GM12801 (cell line): ENCODE results near the gene KIF2A.

ENCODE experiments used
- CTCF ChIP-seq: IDR thresholded peaks from one replicate; pipeline ENCODE4 v1.5.1; 2011; ENCODE audit warnings: control low read depth; ENCODE audit not compliant: insufficient read length; ENCODE audit errors: extremely low read depth

Gene KIF2A

GRCh38 chr5:62282064-62282463 is 23.9 kb upstream of the KIF2A start:
- TF ChIP-seq CTCF = no peak

- TF ChIP-seq CTCF = no peak
Observed at GRCh38 chr5:62283005-62283404, 23.0 kb upstream of the KIF2A start.

- TF ChIP-seq CTCF = no peak
Observed at GRCh38 chr5:62283861-62284260, 22.1 kb upstream of the KIF2A start.

- TF ChIP-seq CTCF = no peak
Observed at GRCh38 chr5:62284946-62285891, 20.8 kb upstream of the KIF2A start.

GRCh38 chr5:62286834-62287233 is 19.2 kb upstream of the KIF2A start:
- no peak for TF ChIP-seq CTCF

GRCh38 chr5:62287237-62287636 is 18.8 kb upstream of the KIF2A start:
- no peak for TF ChIP-seq CTCF

- no peak for TF ChIP-seq CTCF
Observed at GRCh38 chr5:62288118-62288517, 17.9 kb upstream of the KIF2A start.
